ENCODE data around the gene NAALADL2. TPM values are rescaled to one million over a fixed set of nuclear protein-coding genes. Genes with fewer than 3 reads are reported as not detected.

NAALADL2 gene
- total and polyA plus RNA-seq, 2 of the 4 experiments (the other 2 are of a cell fraction): 3.8 to 19.2 TPM

- CTCF ChIA-PET: no interaction called here
- in situ Hi-C loops (cut with MboI; ENCODE audit: low sequenced_read_pairs): no loop called here
These were observed 993.4 kb downstream of the NAALADL2 start for GRCh38 chr3:175852560-175852959.

More at GRCh38 chr3:175852560-175852959, 993.4 kb downstream of the NAALADL2 start:
- no peak overlapping the region for H4K5ac ChIP-seq (ENCODE audit: low read depth, low read length)
- H3K79me1 ChIP-seq (ENCODE audit: low read depth in 1 of 2, low read length in 2 of 2): no peaks in the 10 kb centered on the region
- H2BK120ac ChIP-seq (ENCODE audit: low read depth, low read length): no peak overlapping the region
- ATAC-seq (ENCODE audit: low read depth) (no peak), DNase-seq (no peak)
- H4K8ac ChIP-seq (ENCODE audit: low read depth in 2 of 2, low read length in 2 of 2): no peak overlapping the region
- no peak overlapping the region for H3K9ac ChIP-seq (ENCODE audit: low read depth, low read length)
- no peak overlapping the region for H4K91ac ChIP-seq (ENCODE audit: insufficient read depth, low read depth, low read length)
- H2AK5ac ChIP-seq (ENCODE audit: low read depth, low read length): no peak overlapping the region
- H3K27me3 ChIP-seq (ENCODE audit: control insufficient read depth, insufficient read depth, low read length): no peaks in the 10 kb centered on the region
- no peaks in the 10 kb centered on the region for H3K4me1 ChIP-seq (ENCODE audit: control insufficient read depth, insufficient read depth, low read length)
- no peaks in the 10 kb centered on the region for H3K36me3 ChIP-seq (ENCODE audit: control insufficient read depth, insufficient read depth, low read length)
- intact Hi-C loops (cut with micrococcal nuclease): no loop called here
- H3K56ac ChIP-seq (ENCODE audit: extremely low read depth, insufficient read depth, low read length): no peak overlapping the region
- no peak overlapping the region for H3K18ac ChIP-seq (ENCODE audit: low read depth, low read length)
- H3K23ac ChIP-seq (ENCODE audit: low read depth, low read length): no peak overlapping the region
- no peak overlapping the region for H3K27ac ChIP-seq (ENCODE audit: insufficient read depth, low read length)
- no peak overlapping the region for H2AFZ ChIP-seq (replicated peaks; ENCODE audit: low read length, poor library complexity)
- BruUV-seq (replicated peaks): no TSS peak
- TF ChIP-seq POLR2A (IDR thresholded peaks at IDR 0.05; ENCODE audit: low read depth, low read length): no peak
- WGBS, 2 experiments (ENCODE audit: extremely low coverage in 2 of 2, insufficient read length in 1 of 2): no CpG with 5 or more reads among the region's 1 CpG
- no peaks in the 10 kb centered on the region for H4K20me1 ChIP-seq (ENCODE audit: insufficient read depth, low read length)
- H2BK20ac ChIP-seq (ENCODE audit: low read depth, low read length): no peak overlapping the region
- no peaks in the 10 kb centered on the region for H3K9me3 ChIP-seq (ENCODE audit: control insufficient read depth, insufficient read depth, low read length)
- no peak overlapping the region for H3K4ac ChIP-seq (ENCODE audit: low read depth, low read length)
- H2AK9ac ChIP-seq (replicated peaks; ENCODE audit: low read depth, low read length, poor library complexity): no peak overlapping the region
- H2BK15ac ChIP-seq (ENCODE audit: low read depth, low read length): no peak overlapping the region
- POLR2A ChIA-PET (ENCODE audit: unreplicated experiment): no interaction called here
- H3K4me2 ChIP-seq (ENCODE audit: low read depth, low read length): no peak overlapping the region
- no peak overlapping the region for H2BK5ac ChIP-seq (ENCODE audit: low read depth, low read length, poor library complexity, severe bottlenecking)
- dilution Hi-C loops (cut with HindIII; ENCODE audit: low sequenced_read_pairs, unreplicated experiment): no loop called here
- no peak overlapping the region for H3K4me3 ChIP-seq (ENCODE audit: insufficient read depth, low read depth, low read length)
- no peaks in the 10 kb centered on the region for H3K9me1 ChIP-seq (ENCODE audit: insufficient read depth, low read length)
- H3K14ac ChIP-seq (replicated peaks; ENCODE audit: low read depth, low read length): no peak overlapping the region

All from IMR-90 (cell line).